GM10266 (cell line): ENCODE data around the gene AVPI1.
A peak's percentile ranks its signal among the peaks of the same experiment; 100 is the strongest.
"Not testable (repeated sequence)": the region's sequence is repeated elsewhere in the genome, so short reads cannot be mapped to it uniquely, and the experiment has no call there.

Source experiments
- DNase-seq: peaks from one replicate; pipeline ENCODE4 v3.0.0; 2012; ENCODE audit errors: extremely low spot score
- TF ChIP-seq, protein P1 (sequence below): IDR thresholded peaks from 2 replicates; pipeline ENCODE4 v1.5.1; 2012; ENCODE audit warnings: mild to moderate bottlenecking, low read depth; ENCODE audit not compliant: control insufficient read depth, insufficient read depth; ENCODE audit errors: missing control alignments

The AVPI1 gene

DNA sequence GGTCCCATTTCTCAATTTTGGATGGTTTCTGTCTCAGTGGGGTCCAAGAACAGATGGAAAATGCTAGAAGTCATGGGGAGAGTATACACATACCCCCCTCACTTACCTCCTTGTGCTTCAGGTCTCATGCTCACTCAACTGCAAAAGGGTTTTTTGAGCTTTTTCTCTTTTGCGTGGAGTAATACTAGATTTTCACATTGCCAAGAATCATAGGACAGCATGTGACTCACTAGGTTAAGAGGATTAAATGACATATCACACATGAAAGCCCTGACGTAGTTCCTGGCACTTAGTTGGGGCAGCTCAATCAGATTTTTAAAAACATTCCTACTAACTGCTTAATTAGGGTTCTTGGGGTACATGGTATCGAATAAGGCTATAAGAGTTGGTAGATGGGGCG, 42.1 kb downstream of the AVPI1 start:
- no peak for DNase-seq
- TF ChIP-seq, protein P1, sequence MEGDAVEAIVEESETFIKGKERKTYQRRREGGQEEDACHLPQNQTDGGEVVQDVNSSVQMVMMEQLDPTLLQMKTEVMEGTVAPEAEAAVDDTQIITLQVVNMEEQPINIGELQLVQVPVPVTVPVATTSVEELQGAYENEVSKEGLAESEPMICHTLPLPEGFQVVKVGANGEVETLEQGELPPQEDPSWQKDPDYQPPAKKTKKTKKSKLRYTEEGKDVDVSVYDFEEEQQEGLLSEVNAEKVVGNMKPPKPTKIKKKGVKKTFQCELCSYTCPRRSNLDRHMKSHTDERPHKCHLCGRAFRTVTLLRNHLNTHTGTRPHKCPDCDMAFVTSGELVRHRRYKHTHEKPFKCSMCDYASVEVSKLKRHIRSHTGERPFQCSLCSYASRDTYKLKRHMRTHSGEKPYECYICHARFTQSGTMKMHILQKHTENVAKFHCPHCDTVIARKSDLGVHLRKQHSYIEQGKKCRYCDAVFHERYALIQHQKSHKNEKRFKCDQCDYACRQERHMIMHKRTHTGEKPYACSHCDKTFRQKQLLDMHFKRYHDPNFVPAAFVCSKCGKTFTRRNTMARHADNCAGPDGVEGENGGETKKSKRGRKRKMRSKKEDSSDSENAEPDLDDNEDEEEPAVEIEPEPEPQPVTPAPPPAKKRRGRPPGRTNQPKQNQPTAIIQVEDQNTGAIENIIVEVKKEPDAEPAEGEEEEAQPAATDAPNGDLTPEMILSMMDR = no peak

DNA sequence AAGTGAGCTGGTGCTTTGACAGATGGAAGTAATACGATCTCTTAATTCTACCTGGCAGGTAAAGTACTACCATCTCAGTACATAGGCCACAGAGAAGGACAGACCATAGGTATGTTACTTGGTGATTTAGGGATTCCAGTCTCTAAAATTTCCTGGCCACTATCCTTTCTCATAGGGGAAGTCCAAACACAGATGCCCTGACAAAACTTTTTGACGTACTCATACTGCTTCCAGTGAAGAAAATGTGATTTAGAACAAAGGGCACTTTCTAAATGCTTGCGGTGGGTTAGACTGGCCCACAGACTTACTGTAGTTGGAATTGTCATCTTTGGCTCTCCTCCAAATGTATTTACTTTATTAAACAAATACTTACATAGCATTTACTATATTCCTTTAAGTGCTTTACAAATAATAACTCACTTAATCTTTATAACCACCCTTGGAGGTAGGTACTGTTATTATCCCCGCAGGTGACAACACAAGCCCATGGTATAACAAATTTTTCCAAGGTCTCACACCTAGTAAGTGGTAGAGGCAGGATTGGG, 43.5 kb downstream of the AVPI1 start:
- DNase-seq = no peak
- TF ChIP-seq, protein P1 = no peak

DNA sequence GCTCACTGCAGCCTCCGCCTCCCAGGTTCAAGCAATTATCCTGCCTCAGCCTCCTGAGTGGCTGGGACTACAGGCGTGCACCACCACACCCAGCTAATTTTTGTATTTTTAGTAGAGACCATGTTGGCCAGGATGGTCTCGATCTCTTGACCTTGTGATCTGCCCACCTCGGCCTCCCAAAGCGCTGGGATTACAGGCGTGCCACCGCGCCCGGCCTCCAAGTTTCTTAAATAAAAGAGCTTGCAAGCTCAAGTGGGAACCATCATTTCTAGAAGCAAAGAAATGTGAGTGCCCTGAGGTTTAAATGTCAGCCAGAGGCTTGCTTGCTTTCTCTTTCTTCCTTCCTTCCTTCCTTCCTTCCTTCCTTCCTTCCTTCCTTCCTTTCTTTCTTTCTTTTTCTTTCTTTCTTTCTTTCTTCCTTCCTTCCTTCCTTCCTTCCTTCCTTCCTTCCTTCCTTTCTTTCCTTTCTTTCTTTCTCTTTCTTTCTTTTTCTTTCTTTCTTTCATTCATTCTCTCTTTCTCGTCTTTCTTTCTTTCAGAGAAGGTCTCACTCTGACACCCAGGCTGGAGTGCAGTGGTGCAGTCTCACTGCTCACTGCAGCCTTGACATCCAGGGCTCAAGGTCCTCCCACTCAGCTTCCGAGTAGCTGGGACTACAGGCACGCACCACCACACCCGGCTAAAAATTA, 44.4 kb downstream of the AVPI1 start:
- DNase-seq = not testable (repeated sequence)

DNA sequence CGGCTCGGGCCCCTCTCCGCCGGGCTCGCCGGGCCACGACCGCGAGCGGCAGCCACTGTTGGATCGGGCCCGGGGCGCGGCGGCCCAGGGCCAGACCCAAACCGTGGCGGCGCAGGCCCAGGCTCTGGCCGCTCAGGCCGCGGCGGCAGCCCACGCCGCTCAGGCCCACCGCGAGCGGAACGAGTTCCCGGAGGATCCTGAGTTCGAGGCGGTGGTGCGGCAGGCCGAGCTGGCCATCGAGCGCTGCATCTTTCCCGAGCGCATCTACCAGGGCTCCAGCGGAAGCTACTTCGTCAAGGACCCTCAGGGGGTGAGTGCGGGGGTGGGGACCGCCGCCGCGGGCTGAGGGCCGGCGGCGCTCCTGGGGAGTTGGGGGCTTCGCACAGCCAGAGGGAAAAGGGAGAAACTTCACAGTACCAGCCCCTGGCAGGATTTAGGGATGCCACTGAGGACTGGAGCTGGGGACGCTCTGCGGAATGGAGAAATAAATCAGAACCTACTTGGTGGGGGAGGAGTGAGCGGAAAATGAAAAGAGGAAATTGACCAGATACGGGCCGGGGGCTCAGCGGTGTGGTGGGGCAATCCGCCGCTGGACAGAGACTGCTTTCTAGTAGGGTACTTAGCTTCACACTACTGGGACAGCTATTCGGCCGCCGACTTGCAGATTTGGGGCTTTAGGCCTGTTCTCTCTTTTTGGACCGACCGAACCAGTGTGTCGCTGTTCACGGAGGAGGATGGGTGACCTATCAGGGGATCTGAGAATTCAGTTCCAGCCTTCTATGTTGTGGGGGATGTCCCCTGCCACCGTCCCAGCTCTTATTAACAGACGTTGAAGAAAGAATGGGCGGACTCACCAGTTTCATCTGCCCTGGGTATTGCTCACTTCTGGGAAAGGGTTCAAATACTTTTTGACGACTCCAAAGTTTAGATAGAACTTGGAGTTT, 45.9 kb downstream of the AVPI1 start:
- peak; percentile 45 for DNase-seq
- TF ChIP-seq, protein P1 = no peak

DNA sequence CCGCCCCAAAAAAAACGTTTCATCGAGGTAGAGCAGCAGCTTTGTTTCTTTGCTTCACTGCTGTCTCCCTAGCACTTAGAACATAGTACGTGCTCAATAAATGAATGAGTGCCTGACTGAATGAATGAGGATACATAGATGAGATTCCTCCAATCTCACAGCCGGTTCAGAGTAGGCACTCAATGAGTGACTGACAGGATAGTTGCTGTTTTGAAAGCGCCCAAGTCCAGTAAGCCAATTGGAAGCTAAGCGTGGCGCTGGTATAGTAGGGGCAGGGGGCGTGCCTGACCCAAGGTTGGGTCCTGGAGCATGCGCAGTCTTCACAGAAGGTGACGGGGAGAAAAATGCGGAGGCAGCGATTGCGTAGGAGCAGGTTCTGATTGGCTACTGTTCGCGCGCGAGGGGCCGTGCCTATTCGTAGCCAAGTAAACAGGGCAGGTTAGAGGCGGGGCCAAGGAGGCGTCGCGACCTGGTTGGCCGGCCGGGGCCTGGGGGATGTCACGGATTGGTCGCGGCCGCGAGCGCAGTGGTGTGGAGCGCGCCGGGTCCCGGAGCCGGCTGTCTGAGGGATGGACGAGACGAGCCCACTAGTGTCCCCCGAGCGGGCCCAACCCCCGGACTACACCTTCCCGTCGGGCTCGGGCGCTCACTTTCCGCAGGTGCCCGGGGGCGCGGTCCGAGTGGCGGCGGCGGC, 46.7 kb downstream of the AVPI1 start, which contains the start of gene PI4K2A:
Gene PI4K2A, plus strand, starts transcription at position 498 of the 694 bp plus-strand sequence. Its CDS starts 72 bp downstream, at position 570.
- DNase-seq = peak; percentile 98
- TF ChIP-seq, protein P1 = no peak

DNA sequence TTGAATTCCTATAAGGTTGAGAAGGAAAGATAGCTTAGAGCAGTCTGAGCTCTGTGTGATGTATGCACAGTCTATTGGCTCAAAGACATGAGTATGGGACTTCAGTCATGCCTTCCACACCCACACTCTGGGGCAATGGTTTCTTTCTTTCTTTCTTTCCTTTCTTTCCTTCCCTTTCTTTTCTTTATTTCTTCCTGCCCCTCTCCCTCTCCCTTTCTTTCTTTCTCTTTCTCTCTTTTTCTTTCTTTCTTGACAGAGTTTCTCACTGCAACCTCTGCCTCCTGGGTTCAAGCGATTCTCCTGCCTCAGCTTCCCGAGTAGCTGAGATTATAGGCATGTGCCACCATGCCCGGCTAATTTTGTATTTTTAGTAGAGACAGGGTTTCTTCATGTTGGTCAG, 48.0 kb downstream of the AVPI1 start:
- DNase-seq = not testable (repeated sequence)

DNA sequence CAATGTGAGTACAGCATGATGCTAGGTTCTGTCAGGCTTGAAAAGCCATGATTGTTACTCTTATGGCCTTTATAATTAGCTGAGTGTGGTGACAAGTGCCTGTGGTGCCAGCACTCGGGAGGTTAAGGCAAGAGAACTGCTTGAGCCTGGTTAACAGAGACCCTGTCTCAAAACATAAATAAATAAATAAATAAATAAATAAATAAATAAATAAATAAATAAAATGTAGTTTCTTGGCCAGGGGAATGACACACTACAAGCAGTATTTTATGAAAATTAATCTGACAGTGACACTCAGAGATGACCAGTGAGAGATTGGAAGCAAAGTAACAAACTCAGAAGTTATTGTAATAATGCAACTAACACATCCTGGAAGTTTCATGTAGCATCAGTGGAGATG, 51.5 kb downstream of the AVPI1 start:
- TF ChIP-seq, protein P1 = no peak
- DNase-seq = no peak

DNA sequence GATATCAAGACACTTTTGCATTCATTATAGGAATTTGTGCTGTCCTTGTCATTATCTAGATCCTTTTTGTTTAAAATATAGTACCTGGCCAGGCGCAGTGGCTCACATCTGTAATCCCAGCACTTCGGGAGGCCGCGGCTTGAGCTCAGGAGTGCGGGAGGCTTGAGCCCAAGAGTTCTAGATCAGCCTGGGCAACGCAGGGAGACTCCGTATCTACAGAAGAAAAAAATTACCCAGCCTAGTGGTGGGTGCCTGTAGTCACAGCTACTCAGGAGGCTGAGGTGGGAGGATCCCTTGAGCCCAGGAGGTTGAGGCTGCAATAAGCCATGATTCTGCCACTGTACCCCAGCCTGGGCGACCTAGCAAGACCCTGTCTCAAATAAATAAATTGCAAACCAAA, 53.1 kb downstream of the AVPI1 start:
- DNase-seq = no peak

More for the DNA sequence above, 53.1 kb downstream of the AVPI1 start:
- TF ChIP-seq, protein P1 = no peak
